Peyer's patch (tissue), 4 donors: ENCODE results near the gene ZBTB38.

Experiments used
- CTCF ChIP-seq, 6 experiments: fragments of 450-650 bp in 4 of 6; fragments of 200-600 bp in 2 of 6; sonication (generic) in 1 of 6; IDR thresholded peaks; one replicate each; pipeline ENCODE4 v1.5.1; 2017 to 2019; ENCODE audit warnings: antibody characterized with exemption in 6 of 6, mild to moderate bottlenecking in 3 of 6, moderate library complexity in 1 of 6
- POLR2A ChIP-seq, 2 donors: fragments of 450-650 bp; IDR thresholded peaks; one replicate each; pipeline ENCODE4 v1.5.1; 2017; ENCODE audit warnings: antibody characterized with exemption in 2 of 2, mild to moderate bottlenecking in 2 of 2, moderate library complexity in 2 of 2

GRCh38 chr3:141399200-141399599 lies 30.9 kb downstream of the ZBTB38 start:
- no peak for TF ChIP-seq CTCF (IDR thresholded peaks at IDR 0.05)
- TF ChIP-seq POLR2A (IDR thresholded peaks at IDR 0.05) = no peak
